Activated naive CD8-positive, alpha-beta T cell treated with anti-CD3 and anti-CD28 coated beads for 36 hours (primary cell): ENCODE data around the gene SLC19A1. TPM values are rescaled to one million over a fixed set of nuclear protein-coding genes. Genes with fewer than 3 reads are reported as not detected.
A peak's percentile ranks its signal among the peaks of the same experiment; 100 is the strongest.
"Not testable (repeated sequence)": the region's sequence is repeated elsewhere in the genome, so short reads cannot be mapped to it uniquely, and the experiment has no call there.

ENCODE experiments used
- DNase-seq: peaks from one replicate; pipeline ENCODE4 v3.0.0; 2021
- H3K27ac Mint-ChIP-seq: one replicate; pipeline ENCODE4 v1.8.0; 2022; ENCODE audit warnings: mild to moderate bottlenecking, moderate library complexity, mixed read lengths
- H3K27me3 Mint-ChIP-seq: one replicate; pipeline ENCODE4 v1.8.0; 2022; ENCODE audit warnings: mild to moderate bottlenecking, mixed read lengths
- H3K36me3 Mint-ChIP-seq: one replicate; pipeline ENCODE4 v1.8.0; 2021; ENCODE audit warnings: mild to moderate bottlenecking, mixed read lengths
- H3K4me1 Mint-ChIP-seq: one replicate; pipeline ENCODE4 v1.8.0; 2021; ENCODE audit warnings: mixed read lengths
- H3K4me3 Mint-ChIP-seq: one replicate; pipeline ENCODE4 v1.8.0; 2022; ENCODE audit warnings: mild to moderate bottlenecking, moderate library complexity, mixed read lengths
- H3K9me3 Mint-ChIP-seq: one replicate; pipeline ENCODE4 v1.8.0; 2022; ENCODE audit warnings: mixed read lengths
- total RNA-seq, 2 experiments: library from RNA; stranded (reverse); gene quantifications; one replicate each; pipeline ENCODE4 v1.2.3, GENCODE V29; 2021

SLC19A1 gene
- total RNA-seq, 2 experiments from 2014 or later, result 63.2 to 64.0 TPM

GRCh38 chr21:45528028-45528705 is 14.1 kb downstream of the SLC19A1 start:
- Mint-ChIP-seq H3K36me3 (peaks cover 29% of the 10 kb centered on the region), H3K9me3 (no peaks in the 10 kb centered on the region), H3K27ac (no peak overlapping the region), H3K4me1 (peaks cover 2% of the 10 kb centered on the region), H3K27me3 (no peaks in the 10 kb centered on the region), H3K4me3 (no peak overlapping the region)
- DNase-seq, result no peak

- H3K4me3 Mint-ChIP-seq, H3K4me1 Mint-ChIP-seq, H3K27ac Mint-ChIP-seq, DNase-seq, H3K27me3 Mint-ChIP-seq, H3K9me3 Mint-ChIP-seq: not testable (repeated sequence)
- H3K36me3 Mint-ChIP-seq, result peaks cover 34% of the 10 kb centered on the region
These were observed 14.9 kb downstream of the SLC19A1 start for GRCh38 chr21:45527151-45527999.

- Mint-ChIP-seq H3K9me3 (peaks cover 7% of the 10 kb centered on the region), H3K4me1 (no peaks in the 10 kb centered on the region), H3K4me3 (no peak overlapping the region), H3K36me3 (peaks cover 44% of the 10 kb centered on the region), H3K27ac (no peak overlapping the region), H3K27me3 (no peaks in the 10 kb centered on the region)
- no peak for DNase-seq
These were observed 16.3 kb downstream of the SLC19A1 start for GRCh38 chr21:45525910-45526306.

- Mint-ChIP-seq H3K4me1 (no peaks in the 10 kb centered on the region), H3K27ac (no peak overlapping the region), H3K9me3 (peaks cover 13% of the 10 kb centered on the region), H3K27me3 (no peaks in the 10 kb centered on the region), H3K4me3 (no peak overlapping the region), H3K36me3 (peaks cover 48% of the 10 kb centered on the region)
- no peak for DNase-seq
These were observed 16.9 kb downstream of the SLC19A1 start for GRCh38 chr21:45525153-45525909.

DNA sequence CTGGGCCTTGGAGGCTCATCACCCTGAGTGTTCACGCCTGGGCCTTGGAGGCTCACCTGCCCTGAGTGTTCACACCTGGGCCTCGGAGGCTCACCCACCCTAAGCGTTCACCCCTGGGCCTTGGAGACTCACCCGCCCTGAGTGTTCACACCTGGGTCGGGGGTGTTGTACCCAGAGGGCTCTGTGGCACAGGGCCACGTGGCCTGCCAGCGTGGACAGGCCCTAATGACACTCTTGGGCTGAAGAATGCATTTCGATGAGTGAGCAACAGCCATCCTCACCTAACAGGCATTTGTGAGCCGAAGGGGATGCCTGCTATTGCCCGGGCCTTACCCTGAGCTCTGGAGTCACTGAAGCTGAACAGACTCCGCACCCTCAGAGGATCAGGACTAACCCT is 17.5 kb downstream of the SLC19A1 start:
- Mint-ChIP-seq H3K4me1 (no peaks in the 10 kb centered on the region), H3K9me3 (peaks cover 18% of the 10 kb centered on the region), H3K27me3 (no peaks in the 10 kb centered on the region), H3K4me3 (no peak overlapping the region), H3K36me3 (peaks cover 54% of the 10 kb centered on the region), H3K27ac (no peak overlapping the region)
- no peak for DNase-seq

DNA sequence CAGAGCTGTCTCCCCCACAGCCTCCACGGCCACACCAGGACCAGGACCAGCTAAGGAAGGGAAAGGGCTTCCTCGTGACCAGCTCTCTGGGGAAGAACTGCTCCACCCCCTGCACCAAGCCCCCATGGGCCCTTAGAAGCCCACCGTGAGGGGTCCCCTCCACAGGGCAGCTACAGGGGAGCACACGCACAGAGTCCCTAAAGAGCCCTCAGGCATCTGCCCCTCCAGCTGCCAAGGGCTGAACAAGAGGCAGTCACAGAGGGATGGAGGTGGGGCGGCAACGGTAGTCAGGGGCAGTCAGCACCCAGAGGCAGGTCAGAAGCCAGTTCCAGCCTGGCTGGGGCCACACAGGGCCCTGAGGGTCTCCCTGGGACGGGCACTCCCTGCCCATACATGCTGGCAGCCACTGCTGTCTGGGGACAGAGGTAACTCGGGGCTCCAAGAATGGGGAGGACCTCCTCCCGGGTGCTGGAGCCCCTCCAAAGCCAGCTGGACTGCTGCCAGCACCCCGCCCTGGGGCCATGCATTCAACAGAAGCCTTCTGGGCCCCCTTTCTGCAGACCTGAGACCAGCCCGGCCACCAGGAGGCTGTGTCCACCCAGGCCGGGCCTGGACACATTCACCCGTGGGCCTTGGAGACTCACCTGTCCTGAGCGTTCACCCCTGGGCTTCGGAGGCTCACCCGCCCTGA is 18.7 kb downstream of the SLC19A1 start:
- Mint-ChIP-seq H3K27ac (no peak overlapping the region), H3K27me3 (no peaks in the 10 kb centered on the region), H3K36me3 (peaks cover 66% of the 10 kb centered on the region), H3K4me1 (peaks cover 2% of the 10 kb centered on the region), H3K9me3 (peaks cover 30% of the 10 kb centered on the region), H3K4me3 (no peak overlapping the region)
- DNase-seq, result no peak

DNA sequence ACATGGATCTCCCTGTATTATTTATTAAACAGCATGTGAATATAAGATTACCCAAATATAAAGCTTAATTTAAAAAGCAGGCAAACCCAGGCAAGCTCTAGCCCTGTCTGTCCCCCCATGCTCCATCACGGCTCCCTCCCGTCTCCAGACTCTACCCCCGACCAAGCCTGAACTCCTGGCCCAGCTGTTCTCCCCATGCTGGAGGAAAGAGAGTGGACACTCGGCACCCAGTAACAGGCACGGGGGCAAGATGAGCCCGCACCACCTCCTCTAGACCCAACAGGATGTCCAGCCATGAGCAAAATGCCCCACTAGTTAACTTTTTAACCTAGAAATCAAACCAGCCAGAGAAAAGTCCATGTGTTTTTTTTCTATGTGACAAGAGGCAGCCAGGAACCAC is 19.3 kb downstream of the SLC19A1 start:
- H3K4me1 Mint-ChIP-seq, result peaks cover 8% of the 10 kb centered on the region
- no peak overlapping the region for H3K4me3 Mint-ChIP-seq
- H3K36me3 Mint-ChIP-seq, result peaks cover 69% of the 10 kb centered on the region
- DNase-seq, result no peak
- no peaks in the 10 kb centered on the region for H3K27me3 Mint-ChIP-seq
- no peak overlapping the region for H3K27ac Mint-ChIP-seq
- H3K9me3 Mint-ChIP-seq, result peaks cover 36% of the 10 kb centered on the region

- Mint-ChIP-seq H3K4me1 (peaks cover 12% of the 10 kb centered on the region), H3K4me3 (no peak overlapping the region), H3K27me3 (no peaks in the 10 kb centered on the region), H3K9me3 (peaks cover 39% of the 10 kb centered on the region), H3K27ac (no peak overlapping the region), H3K36me3 (peaks cover 70% of the 10 kb centered on the region)
- DNase-seq, result no peak
These were observed 19.9 kb downstream of the SLC19A1 start for GRCh38 chr21:45522381-45522780.

- H3K27ac Mint-ChIP-seq, result no peak overlapping the region
- peaks cover 39% of the 10 kb centered on the region for H3K9me3 Mint-ChIP-seq
These were observed 21.0 kb downstream of the SLC19A1 start for GRCh38 chr21:45521241-45521640.

GRCh38 chr21:45519182-45519581 is 23.1 kb downstream of the SLC19A1 start:
- H3K4me1 Mint-ChIP-seq, result peaks cover 14% of the 10 kb centered on the region
- DNase-seq, result no peak
- no peak overlapping the region for H3K27ac Mint-ChIP-seq
- peaks cover 66% of the 10 kb centered on the region for H3K36me3 Mint-ChIP-seq
- peaks cover 39% of the 10 kb centered on the region for H3K9me3 Mint-ChIP-seq
- no peak overlapping the region for H3K4me3 Mint-ChIP-seq
- H3K27me3 Mint-ChIP-seq, result no peaks in the 10 kb centered on the region

More at GRCh38 chr21:45521241-45521640, 21.0 kb downstream of the SLC19A1 start:
- Mint-ChIP-seq H3K4me1 (peaks cover 14% of the 10 kb centered on the region), H3K27me3 (no peaks in the 10 kb centered on the region), H3K4me3 (no peak overlapping the region), H3K36me3 (peaks cover 68% of the 10 kb centered on the region)
- no peak for DNase-seq

GRCh38 chr21:45518742-45519141 is 23.5 kb downstream of the SLC19A1 start:
- H3K36me3 Mint-ChIP-seq, result peaks cover 66% of the 10 kb centered on the region
- H3K4me1 Mint-ChIP-seq, result peaks cover 14% of the 10 kb centered on the region
- H3K4me3 Mint-ChIP-seq, result no peak overlapping the region
- H3K27me3 Mint-ChIP-seq, result no peaks in the 10 kb centered on the region
- H3K9me3 Mint-ChIP-seq, result peaks cover 39% of the 10 kb centered on the region
- H3K27ac Mint-ChIP-seq, result peak overlapping the region; percentile 70
- DNase-seq, result no peak

- H3K4me1 Mint-ChIP-seq, result peaks cover 14% of the 10 kb centered on the region
These were observed 24.8 kb downstream of the SLC19A1 start for GRCh38 chr21:45517249-45518065.

GRCh38 chr21:45516671-45517151 is 25.5 kb downstream of the SLC19A1 start:
- H3K27ac Mint-ChIP-seq, result peak overlapping the region; percentile 70
- DNase-seq, result no peak
- H3K4me1 Mint-ChIP-seq, result peaks cover 14% of the 10 kb centered on the region
- no peaks in the 10 kb centered on the region for H3K27me3 Mint-ChIP-seq
- H3K36me3 Mint-ChIP-seq, result peaks cover 47% of the 10 kb centered on the region
- peaks cover 39% of the 10 kb centered on the region for H3K9me3 Mint-ChIP-seq
- no peak overlapping the region for H3K4me3 Mint-ChIP-seq

More at GRCh38 chr21:45517249-45518065, 24.8 kb downstream of the SLC19A1 start:
- Mint-ChIP-seq H3K9me3 (peaks cover 39% of the 10 kb centered on the region), H3K27ac (peak overlapping the region; percentile 70), H3K4me3 (no peak overlapping the region), H3K27me3 (no peaks in the 10 kb centered on the region), H3K36me3 (peaks cover 55% of the 10 kb centered on the region)
- no peak for DNase-seq
